ENCODE data around the gene USP15. TPM values are rescaled to one million over a fixed set of nuclear protein-coding genes. Genes with fewer than 3 reads are reported as not detected.

USP15 gene
- total and polyA plus RNA-seq, 2 donors (not counting 1 experiment from before 2014, with no cell fraction given), result 116 to 182 TPM

- no peaks in the 10 kb centered on the region for H3K36me3 ChIP-seq (replicated peaks in 1 of 2; ENCODE audit: control extremely low read depth in 1 of 2, control insufficient read depth in 1 of 2, extremely low read depth in 1 of 2, insufficient read depth in 2 of 2, low read length in 1 of 2)
- ChIA-PET CTCF (no interaction called here), POLR2A (no interaction called here)
- H3K4me2 ChIP-seq (replicated peaks; ENCODE audit: low read depth, low read length, poor library complexity, severe bottlenecking), result no peak overlapping the region
- H3K9ac ChIP-seq (ENCODE audit: low read length), result no peak overlapping the region
- peaks cover 5 to 6% of the 10 kb centered on the region in 2 donors for H3K4me1 ChIP-seq (ENCODE audit: control insufficient read depth in 2 of 2, insufficient read depth in 2 of 2, low read length in 2 of 2)
- no peak for TF ChIP-seq EZH2 (IDR thresholded peaks at IDR 0.05; ENCODE audit: borderline replicate concordance, insufficient read depth, low read depth, low read length, poor library complexity, severe bottlenecking)
- no peak for TF ChIP-seq CTCF (IDR thresholded peaks at IDR 0.05)
- H3K9me3 ChIP-seq (ENCODE audit: control extremely low read depth in 1 of 3, control insufficient read depth in 2 of 3, insufficient read depth in 1 of 3, low read length in 2 of 3), result no peaks in the 10 kb centered on the region
- intact Hi-C loops (cut with micrococcal nuclease), result no loop called here
- H3K4me3 ChIP-seq (ENCODE audit: control extremely low read depth in 1 of 5, extremely low read depth in 1 of 5, insufficient read depth in 1 of 5, low read depth in 2 of 5, low read length in 4 of 5), result no peak overlapping the region
- H3K27me3 Mint-ChIP-seq, result peaks cover 4% of the 10 kb centered on the region
- peaks cover 5% of the 10 kb centered on the region for H3K4me1 Mint-ChIP-seq
- no peak overlapping the region for H2AFZ ChIP-seq (ENCODE audit: insufficient read depth, low read depth, low read length, poor library complexity, severe bottlenecking)
- no peaks in the 10 kb centered on the region for H4K20me1 ChIP-seq (ENCODE audit: control insufficient read depth, insufficient read depth, low read length, poor library complexity, severe bottlenecking)
- no peak overlapping the region for H3K4me3 Mint-ChIP-seq
- H3K27ac Mint-ChIP-seq, result no peak overlapping the region
- ATAC-seq (ENCODE audit: low read depth) (no peak), DNase-seq (no peak)
- no peaks in the 10 kb centered on the region for H3K27me3 ChIP-seq (replicated peaks in 1 of 4; ENCODE audit: control extremely low read depth in 1 of 4, control insufficient read depth in 3 of 4, insufficient read depth in 4 of 4, low read length in 3 of 4)
- WGBS (ENCODE audit: insufficient coverage), result no CpG with 5 or more reads among the region's 1 CpG
- no peak overlapping the region for H3K27ac ChIP-seq (ENCODE audit: low read length in 2 of 2)
- no peaks in the 10 kb centered on the region for H3K79me2 ChIP-seq (ENCODE audit: control insufficient read depth, insufficient read depth, low read length)
- H3K9me3 Mint-ChIP-seq (ENCODE audit: insufficient read depth), result no peaks in the 10 kb centered on the region
Measured at GRCh38 chr12:62248873-62249272, 11.3 kb upstream of the USP15 start.

GRCh38 chr12:62249419-62249818, 10.8 kb upstream of the USP15 start:
- WGBS (ENCODE audit: insufficient coverage), result no CpG with 5 or more reads among the region's 2 CpGs
- intact Hi-C loops (cut with micrococcal nuclease), result no loop called here
- CTCF ChIA-PET, result no interaction called here

More at GRCh38 chr12:62249419-62249818, 10.8 kb upstream of the USP15 start:
- no peak for TF ChIP-seq EZH2 (IDR thresholded peaks at IDR 0.05; ENCODE audit: borderline replicate concordance, insufficient read depth, low read depth, low read length, poor library complexity, severe bottlenecking)
- no peak for TF ChIP-seq CTCF (IDR thresholded peaks at IDR 0.05)
- H3K79me2 ChIP-seq (ENCODE audit: control insufficient read depth, insufficient read depth, low read length), result no peaks in the 10 kb centered on the region
- H3K4me1 Mint-ChIP-seq, result peaks cover 5% of the 10 kb centered on the region
- ATAC-seq (ENCODE audit: low read depth), result no peak
- no peak overlapping the region for H3K9ac ChIP-seq (ENCODE audit: low read length)
- peaks cover 5 to 6% of the 10 kb centered on the region in 2 donors for H3K4me1 ChIP-seq (ENCODE audit: control insufficient read depth in 2 of 2, insufficient read depth in 2 of 2, low read length in 2 of 2)
- H3K4me3 Mint-ChIP-seq, result no peak overlapping the region
- no peaks in the 10 kb centered on the region for H3K9me3 ChIP-seq (ENCODE audit: control extremely low read depth in 1 of 3, control insufficient read depth in 2 of 3, insufficient read depth in 1 of 3, low read length in 2 of 3)
- H3K4me2 ChIP-seq (replicated peaks; ENCODE audit: low read depth, low read length, poor library complexity, severe bottlenecking), result no peak overlapping the region
- H3K9me3 Mint-ChIP-seq (ENCODE audit: insufficient read depth), result no peaks in the 10 kb centered on the region
- no peak overlapping the region for H3K27ac ChIP-seq (ENCODE audit: low read length in 2 of 2)
- no peaks in the 10 kb centered on the region for H3K27me3 ChIP-seq (replicated peaks in 1 of 4; ENCODE audit: control extremely low read depth in 1 of 4, control insufficient read depth in 3 of 4, insufficient read depth in 4 of 4, low read length in 3 of 4)
- H3K27ac Mint-ChIP-seq, result no peak overlapping the region
- DNase-seq, result no peak
- no peak overlapping the region for H3K4me3 ChIP-seq (ENCODE audit: control extremely low read depth in 1 of 5, extremely low read depth in 1 of 5, insufficient read depth in 1 of 5, low read depth in 2 of 5, low read length in 4 of 5)
- H4K20me1 ChIP-seq (ENCODE audit: control insufficient read depth, insufficient read depth, low read length, poor library complexity, severe bottlenecking), result no peaks in the 10 kb centered on the region
- POLR2A ChIA-PET, result no interaction called here
- H2AFZ ChIP-seq (ENCODE audit: insufficient read depth, low read depth, low read length, poor library complexity, severe bottlenecking), result no peak overlapping the region
- H3K36me3 ChIP-seq (replicated peaks in 1 of 2; ENCODE audit: control extremely low read depth in 1 of 2, control insufficient read depth in 1 of 2, extremely low read depth in 1 of 2, insufficient read depth in 2 of 2, low read length in 1 of 2), result no peaks in the 10 kb centered on the region
- H3K27me3 Mint-ChIP-seq, result peaks cover 4% of the 10 kb centered on the region
